IPS-NIHi11 (cell line): ENCODE measurements around the gene CXCL1.
"Not testable (repeated sequence)": the region's sequence is repeated elsewhere in the genome, so short reads cannot be mapped to it uniquely, and the experiment has no call there.

Source experiments
- DNase-seq: peaks from one replicate; pipeline ENCODE4 v3.0.0; 2012; ENCODE audit warnings: mixed read lengths, low spot score

Gene CXCL1

DNA sequence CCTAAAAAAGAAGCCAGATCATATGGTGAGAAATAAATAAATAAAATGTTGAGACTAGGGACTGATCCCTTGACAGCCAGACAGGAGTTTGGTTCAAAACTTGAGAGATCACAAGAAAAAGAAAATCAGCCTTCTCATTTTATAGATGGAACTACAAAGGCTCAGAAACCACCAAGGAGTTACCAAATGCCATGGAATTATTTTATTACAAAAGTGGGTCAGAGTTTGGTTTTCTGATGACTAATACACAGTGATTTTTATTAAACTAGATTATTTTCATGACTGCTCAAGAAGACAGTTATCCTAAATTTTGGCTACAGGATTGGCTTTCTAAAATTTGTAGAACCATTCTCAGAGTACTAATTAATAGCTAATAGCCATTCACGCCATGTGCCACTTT lies 6.2 kb downstream of the CXCL1 start:
- DNase-seq = no peak

DNA sequence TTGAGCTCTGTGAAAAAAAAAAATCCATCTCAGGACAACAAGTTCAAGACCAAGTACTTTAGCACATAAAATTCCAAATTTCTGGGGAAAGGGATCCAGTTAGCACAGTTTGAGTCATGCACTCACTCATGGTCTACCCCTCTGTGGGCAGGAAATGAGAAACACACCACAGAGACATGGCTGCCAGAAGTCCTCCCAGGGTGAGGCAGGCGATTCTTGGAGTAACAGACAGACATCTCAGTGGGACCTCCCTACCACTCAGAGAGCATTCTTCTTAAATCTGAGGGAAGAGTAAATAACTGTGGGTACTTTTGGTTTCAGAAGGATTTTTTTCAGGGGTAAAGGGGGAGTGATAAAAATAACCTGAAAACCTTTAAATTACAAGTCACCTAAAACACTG lies 14.1 kb downstream of the CXCL1 start:
- DNase-seq = no peak

DNA sequence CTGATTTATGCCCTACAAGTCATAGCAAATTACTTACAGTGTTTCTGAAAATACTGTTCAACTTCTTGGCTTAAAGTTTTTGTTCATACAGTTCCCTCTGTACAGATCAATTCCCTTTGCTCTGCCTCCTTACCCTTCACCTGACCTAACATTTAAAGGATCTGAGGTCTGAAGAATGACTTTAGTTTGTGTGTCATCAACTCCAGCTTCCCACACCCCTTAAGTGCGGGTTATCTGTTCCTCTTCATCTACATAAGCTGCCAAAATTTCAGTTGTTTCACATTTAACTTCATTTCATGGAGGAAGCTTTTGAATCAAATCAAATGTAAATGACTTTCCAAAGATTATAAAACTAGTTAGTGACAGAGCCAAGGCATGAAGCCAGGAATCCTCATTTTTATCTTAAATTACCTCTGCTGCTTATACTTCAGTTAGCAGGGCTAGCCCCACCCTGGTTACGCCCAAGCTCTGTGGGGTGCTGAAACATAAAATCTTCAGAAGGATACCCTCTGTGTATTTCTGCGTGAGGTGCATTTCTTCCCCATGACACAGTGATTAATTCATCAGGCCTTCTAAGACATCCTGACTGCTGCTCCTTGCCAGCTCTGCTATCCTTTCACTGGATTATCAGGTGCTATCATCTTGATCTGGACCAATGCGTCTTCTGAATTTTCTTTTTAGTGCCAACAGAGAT lies 16.5 kb downstream of the CXCL1 start:
- DNase-seq = no peak

GRCh38 chr4:73891326-73891725 lies 22.1 kb downstream of the CXCL1 start:
- DNase-seq = no peak

DNA sequence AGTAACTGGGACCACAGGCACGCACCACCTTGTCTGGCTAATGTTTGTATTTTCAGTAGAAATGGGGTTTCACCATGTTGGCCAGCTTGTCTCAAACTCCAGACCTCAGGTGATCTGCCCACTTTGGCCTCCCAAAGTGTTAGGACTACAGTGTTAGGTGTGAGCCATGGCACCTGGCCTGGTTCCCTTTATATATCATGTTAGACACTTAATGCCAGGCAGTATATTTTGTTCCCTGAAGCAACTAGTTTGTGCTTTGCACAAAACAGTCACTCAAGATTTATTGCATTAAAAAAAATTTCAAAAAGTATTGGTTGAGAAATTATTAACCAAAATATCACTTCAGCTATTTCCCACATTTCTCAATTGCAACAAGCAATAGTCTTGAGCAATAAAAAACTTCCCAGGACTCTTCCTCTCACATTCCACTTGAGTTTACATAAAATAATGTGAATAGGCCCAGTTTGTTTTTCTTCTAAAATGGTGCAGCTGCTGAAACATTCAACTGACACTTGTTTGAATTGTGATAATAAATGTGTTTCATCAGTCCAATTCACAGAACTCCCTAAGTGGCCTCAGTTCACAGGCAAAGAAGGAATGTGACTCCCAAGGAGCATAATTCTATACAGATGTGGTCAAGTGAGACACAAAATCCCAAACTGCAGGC lies 22.7 kb downstream of the CXCL1 start:
- DNase-seq = no peak

- no peak for DNase-seq
These were observed 23.8 kb downstream of the CXCL1 start for GRCh38 chr4:73892966-73893365.

GRCh38 chr4:73894001-73894400 lies 24.8 kb downstream of the CXCL1 start:
- no peak for DNase-seq

DNA sequence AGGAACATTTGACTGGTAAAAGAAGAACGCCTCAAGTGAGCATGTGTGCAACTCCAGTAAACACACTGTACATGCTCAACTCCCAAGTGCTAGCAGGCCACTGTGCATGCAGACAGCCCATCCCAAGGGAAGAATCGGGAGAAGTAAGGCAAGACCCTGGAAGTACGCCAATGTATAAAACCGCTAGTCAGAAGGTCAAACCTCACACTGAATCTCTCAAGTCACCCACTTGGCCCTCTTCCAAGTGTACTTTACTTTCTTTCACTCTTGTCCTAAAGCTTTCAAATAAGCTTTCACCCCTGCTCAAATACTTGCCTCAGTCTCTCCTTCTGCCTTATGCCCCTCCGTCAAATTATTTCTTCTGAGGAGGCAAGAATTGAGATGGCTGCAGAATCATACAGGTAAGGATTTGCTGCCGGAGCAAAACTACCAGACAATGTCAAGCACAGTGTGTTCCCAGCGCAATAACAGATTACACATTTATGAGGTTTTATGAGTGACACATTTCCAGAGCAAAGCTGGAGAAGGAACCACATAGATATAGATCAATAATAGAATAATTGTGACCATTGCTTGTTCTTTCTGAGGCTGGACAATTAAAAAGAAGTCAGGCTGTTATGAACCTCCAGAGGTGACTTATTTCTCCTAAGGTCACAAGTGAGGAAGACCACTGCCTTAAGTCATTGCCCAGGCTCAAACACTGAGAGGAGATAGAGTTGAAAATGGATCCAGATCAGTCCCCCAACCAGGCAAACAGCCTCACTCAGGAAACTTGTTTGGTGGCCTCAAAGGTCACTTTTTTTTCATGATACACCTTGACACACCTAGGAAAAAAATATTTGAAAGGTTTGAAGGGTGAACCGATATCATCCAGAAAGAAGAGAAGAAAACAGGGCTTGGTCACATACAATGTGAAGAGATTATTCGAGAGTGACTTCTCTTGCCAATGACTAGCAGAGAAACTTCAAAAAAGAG lies 26.3 kb downstream of the CXCL1 start:
- DNase-seq = no peak

- no peak for DNase-seq
These were observed 27.2 kb downstream of the CXCL1 start for GRCh38 chr4:73896416-73896815.

- no peak for DNase-seq
These were observed 28.4 kb downstream of the CXCL1 start for GRCh38 chr4:73897380-73898136.

- not testable (repeated sequence) for DNase-seq
These were observed 30.1 kb downstream of the CXCL1 start for GRCh38 chr4:73899338-73899737.

DNA sequence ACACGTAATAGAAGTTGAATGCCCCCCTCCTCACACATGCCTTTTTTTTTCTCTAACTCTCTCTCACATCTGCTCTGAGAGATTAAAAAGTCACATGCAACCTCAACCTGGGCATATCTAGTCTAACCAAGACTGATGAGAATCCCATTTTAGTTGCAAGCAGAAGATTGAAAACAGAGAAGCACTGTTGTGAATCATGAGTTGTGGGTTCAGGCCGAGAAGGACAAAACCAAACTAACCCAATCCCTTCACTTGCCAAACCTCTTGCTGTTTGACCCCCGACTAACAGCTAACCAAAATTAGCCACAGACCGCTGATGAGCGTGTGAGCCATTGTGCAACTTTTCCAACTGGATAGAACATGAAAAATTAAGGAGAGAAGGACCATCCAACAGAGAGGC lies 31.8 kb downstream of the CXCL1 start:
- no peak for DNase-seq

DNA sequence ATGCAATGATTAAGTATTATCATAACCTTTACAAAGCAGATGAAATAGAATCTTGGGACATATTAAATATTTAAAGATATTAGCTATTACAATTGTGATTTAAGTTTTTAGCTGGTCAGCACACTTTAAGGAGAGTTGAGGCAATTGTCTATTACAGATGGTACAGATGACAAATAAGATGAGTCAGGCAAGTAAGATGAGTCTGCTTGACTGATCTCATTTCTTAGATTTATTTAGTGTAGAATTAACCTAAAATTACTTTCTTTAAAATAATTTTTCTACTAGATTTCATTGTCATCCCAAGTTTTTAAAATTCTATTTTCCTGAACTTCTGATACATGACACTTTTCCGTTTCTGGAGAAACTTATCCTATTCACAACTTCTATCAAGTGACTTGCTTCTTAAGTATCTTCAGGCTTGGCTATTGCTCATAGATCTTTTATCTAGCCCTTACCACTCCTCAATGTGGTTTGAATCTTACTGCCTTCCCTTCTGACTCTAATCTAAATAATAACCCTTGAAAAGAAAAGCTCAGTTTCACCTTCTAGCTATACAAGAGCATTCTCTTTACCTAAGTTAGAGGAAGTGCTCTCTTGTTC lies 32.9 kb downstream of the CXCL1 start:
- DNase-seq = no peak

DNA sequence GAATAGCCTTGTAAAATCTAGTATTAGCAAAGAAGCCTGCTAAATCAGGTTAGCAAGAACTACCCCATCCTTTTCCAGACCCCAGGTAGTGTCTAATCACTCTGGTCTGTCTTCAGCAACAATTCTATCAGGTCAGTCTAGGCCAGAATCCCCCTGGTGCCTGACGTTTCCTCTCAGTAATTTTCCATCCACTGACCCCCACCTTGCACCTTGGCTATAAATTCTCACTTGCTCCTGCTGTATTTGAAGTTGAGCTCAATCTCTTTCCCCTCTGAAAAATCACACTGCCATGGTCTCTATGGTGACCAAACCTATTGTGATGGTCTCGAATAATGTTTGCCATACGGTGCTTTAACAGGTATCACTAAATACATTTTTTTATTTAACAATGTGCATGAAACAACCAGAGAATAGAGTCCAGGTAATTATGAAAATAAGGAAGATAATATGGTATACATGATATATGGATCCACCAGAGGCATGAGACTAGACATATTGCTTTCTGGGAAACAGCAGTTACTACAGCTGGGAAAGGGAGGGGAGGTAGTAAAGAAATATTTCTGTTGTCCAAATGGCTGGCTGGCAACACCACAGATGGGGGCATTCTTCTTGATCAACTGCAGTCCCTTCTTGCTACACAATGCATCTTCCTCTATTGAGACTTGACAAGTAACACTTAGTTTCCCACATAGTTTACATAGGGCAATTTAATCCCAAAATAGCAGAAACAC lies 33.8 kb downstream of the CXCL1 start:
- no peak for DNase-seq

DNA sequence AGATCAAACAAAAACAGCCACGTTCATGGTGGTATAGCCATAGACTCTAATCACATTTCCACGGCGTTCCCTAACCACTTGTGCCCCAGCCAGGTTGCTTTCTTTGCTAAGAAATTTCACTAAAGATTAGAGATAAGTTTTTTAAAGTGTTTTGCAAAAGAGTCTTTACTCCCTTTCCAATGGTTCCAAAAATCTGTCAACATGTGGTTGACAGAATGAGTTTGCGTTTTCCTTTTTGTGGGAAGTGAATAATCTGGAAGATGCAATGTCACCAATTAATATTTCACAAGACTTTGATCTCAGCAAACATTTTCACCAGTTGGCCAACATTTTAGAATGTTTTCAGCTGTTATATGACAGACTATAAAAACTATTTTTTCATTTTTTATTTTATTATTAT lies 35.3 kb downstream of the CXCL1 start:
- no peak for DNase-seq

GRCh38 chr4:73908965-73909364 lies 39.8 kb downstream of the CXCL1 start:
- DNase-seq = no peak

- no peak for DNase-seq
These were observed 42.6 kb downstream of the CXCL1 start for GRCh38 chr4:73911746-73912145.

DNA sequence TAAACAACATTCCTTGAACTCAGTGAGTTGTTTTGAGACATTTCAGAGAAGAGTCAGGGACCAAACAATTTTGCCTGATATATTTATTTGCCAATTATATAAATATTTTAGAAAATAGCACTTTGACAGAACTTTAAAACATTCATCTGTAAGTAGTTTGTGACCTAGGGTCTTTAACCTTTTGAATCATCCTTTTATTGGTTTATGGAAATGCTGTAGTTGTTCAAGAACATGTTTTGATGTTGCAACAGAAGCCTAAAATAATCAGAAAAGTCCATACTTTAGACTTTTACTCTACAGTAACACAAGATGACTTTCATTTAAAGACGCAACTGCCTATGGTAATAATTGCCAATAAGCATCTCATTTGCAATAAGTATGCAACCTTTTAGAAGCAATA lies 43.0 kb downstream of the CXCL1 start:
- DNase-seq = no peak

- DNase-seq = no peak
These were observed 44.9 kb downstream of the CXCL1 start for GRCh38 chr4:73914071-73914470.

DNA sequence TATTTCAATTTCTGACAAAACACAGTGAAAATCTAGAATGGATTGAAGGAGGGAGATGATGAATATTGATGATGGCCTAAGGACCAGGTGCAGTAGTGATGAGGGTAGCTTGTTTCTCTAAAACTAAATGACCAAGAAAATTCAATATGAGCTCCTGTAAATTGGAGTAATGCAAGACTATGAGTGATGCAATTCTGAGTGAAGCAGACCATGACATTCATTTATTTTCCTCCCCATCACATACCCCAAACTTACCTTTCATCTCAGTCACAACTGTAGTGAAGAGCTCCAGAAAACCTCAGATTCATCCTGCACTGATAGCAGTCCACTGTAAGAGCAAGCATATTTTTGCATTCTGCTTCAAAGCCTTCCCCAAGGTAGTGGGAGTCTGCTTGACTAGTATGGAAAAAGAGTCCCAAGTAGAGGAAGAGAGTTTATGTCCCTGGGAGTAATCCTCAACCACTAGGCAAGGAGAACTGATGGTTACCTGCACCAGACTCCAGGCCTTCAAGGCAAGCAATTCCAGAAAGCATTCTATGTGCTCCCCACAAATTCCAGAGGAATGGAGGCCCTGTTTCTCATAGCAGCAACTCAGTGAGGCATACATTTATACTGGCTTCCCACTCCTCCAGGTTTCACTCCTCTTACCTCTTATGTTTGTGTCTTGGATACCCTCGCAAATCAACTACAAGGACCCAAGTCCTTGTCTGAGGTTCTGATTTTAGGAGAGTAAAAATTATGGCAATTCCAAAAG lies 47.2 kb downstream of the CXCL1 start:
- no peak for DNase-seq
